GM12874 (cell line): ENCODE measurements around the gene CXCR4.

ENCODE experiments used
- TF ChIP-seq, protein P1 (sequence below): IDR thresholded peaks from 2 replicates; pipeline ENCODE4 v1.5.1; 2011; ENCODE audit warnings: low read depth, mild to moderate bottlenecking, control low read depth, low read length, moderate library complexity; ENCODE audit not compliant: insufficient read depth

Gene CXCR4

DNA sequence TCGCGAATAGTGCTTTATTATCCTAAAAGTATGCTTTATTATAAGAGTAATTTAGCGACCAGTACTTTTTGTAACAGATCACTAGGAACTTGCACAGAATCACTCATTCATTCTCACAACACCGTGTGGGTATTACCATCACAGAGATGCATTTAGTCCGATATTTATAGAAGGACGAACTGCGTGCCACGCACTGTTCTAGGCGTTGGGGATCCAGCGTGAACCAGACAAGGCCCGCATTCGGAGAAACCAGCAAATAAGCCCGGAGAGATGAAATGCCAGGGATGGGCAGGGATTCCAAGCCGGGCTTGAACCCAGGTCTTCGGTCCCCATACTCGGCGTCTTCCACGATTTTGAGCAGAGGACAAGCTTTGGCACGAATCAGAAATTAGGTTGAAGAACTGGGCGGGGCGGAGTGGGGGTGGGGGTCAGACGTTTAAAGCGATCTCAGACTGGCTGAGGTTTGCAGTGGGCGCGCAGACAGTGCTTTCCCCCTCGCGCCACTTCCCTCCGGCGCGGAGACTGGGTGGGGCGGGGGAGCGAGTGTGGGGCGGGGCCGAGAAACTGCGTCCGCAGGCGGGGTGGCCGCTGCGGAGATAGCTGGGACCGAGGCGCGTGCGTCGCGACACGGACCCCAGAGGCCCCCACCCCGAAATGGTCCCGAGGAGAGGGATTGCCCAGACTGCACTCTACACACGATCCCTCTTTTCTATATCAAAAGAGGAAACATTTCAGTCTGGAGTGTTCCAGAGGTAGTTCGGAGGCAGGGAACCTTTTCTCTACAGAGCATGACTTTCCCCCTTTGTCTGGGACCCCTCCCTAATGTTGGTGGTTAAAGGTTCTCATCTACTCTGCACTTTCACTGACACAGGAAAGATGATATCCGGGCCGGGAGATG is 1.1 kb upstream of the CXCR4 start:
- TF ChIP-seq, protein P1, sequence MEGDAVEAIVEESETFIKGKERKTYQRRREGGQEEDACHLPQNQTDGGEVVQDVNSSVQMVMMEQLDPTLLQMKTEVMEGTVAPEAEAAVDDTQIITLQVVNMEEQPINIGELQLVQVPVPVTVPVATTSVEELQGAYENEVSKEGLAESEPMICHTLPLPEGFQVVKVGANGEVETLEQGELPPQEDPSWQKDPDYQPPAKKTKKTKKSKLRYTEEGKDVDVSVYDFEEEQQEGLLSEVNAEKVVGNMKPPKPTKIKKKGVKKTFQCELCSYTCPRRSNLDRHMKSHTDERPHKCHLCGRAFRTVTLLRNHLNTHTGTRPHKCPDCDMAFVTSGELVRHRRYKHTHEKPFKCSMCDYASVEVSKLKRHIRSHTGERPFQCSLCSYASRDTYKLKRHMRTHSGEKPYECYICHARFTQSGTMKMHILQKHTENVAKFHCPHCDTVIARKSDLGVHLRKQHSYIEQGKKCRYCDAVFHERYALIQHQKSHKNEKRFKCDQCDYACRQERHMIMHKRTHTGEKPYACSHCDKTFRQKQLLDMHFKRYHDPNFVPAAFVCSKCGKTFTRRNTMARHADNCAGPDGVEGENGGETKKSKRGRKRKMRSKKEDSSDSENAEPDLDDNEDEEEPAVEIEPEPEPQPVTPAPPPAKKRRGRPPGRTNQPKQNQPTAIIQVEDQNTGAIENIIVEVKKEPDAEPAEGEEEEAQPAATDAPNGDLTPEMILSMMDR: no peak

- TF ChIP-seq, protein P1: peak; percentile 15; the same call in 1 of the 2 replicates
These were observed 533 bp downstream of the CXCR4 start for GRCh38 chr2:136117391-136117841.

DNA sequence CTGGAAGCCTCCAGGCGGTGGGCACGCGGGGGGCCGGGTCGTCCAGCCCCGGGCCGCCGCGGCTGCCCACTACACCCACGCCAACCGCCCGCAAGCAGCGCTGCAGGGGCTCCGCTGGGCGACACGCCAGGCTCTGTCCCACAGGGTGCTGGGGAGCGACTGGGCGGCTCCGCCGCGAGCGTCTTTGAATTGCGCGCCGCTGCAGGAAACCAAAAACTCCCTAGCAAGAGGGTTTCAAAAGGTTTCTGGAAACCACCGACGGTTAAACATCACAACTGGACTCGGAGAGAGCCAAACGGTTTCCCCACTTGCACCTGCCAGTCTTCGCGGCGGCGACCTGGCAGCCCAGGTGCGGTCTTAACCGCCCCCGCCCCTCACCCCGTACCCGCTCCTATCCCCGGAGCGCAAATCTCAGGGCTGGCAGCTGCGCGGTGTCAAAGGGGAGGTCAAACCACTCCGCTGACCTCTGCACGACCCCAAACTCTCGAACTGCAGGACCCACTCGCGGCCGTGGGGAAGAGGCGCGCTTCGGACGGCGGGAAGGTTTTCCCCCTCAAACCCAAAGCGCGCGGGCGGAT is 1.0 kb downstream of the CXCR4 start:
- TF ChIP-seq, protein P1: no peak

DNA sequence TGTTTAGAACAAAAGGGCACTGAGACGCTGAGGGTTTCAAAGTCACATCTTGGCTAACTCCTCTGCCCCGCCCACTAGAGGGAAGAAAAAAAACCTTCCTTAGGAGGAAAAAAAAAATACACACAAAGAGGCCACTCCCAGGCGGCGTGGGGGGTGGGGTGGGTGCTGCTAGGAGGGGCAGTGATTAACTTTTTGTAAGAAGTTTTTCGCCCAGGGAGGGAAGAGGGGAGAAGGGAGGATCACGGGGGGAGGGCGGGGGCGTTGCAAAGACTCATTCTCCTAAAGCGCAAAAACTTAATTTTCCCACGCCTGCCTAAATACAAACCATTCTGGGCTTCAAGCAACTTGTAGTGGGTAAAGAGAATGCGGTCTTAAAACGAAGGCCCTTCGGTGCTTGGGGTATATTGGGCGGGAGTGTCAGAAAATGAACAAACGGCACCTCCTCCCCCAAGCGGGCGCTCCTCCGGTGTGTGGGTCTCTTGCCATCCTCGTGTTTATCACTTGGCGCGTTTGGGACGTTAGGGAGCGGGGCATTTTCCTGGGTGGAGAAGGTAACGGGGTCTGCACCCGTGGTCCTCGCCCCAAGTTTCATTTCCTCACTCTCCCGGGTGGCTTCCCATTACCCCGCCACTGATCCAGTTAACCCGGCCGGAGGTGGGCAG is 1.7 kb downstream of the CXCR4 start:
- TF ChIP-seq, protein P1: no peak

GRCh38 chr2:136115183-136115761 is 2.7 kb downstream of the CXCR4 start:
- TF ChIP-seq, protein P1: no peak

- TF ChIP-seq, protein P1: no peak
These were observed 3.6 kb downstream of the CXCR4 start for GRCh38 chr2:136114382-136114781.
